Gastroesophageal sphincter (tissue), 3 donors: Measurements from ENCODE around the gene ABHD17A.

Experiments
- EP300 ChIP-seq: sonication (generic); formaldehyde crosslinking; IDR thresholded peaks from one replicate; pipeline ENCODE4 v1.6.1; 2017; ENCODE audit warnings: antibody characterized with exemption, mild to moderate bottlenecking
- POLR2A ChIP-seq, 2 donors: fragments of 450-650 bp; IDR thresholded peaks; one replicate each; pipeline ENCODE4 v1.6.1; 2017; ENCODE audit warnings: antibody characterized with exemption in 2 of 2, mild to moderate bottlenecking in 2 of 2, moderate library complexity in 1 of 2
- POLR2AphosphoS5 ChIP-seq: sonication (generic); formaldehyde crosslinking; IDR thresholded peaks from one replicate; pipeline ENCODE4 v1.6.1; 2017; ENCODE audit warnings: antibody characterized with exemption
- TF ChIP-seq, protein P1 (sequence below), 4 experiments: fragments of 200-600 bp in 2 of 4; fragments of 450-650 bp in 2 of 4; sonication (generic) in 1 of 4; IDR thresholded peaks; one replicate each; pipeline ENCODE4 v1.5.1; 2017 to 2019; ENCODE audit warnings: antibody characterized with exemption in 4 of 4, mild to moderate bottlenecking in 2 of 4, moderate library complexity in 2 of 4

DNA sequence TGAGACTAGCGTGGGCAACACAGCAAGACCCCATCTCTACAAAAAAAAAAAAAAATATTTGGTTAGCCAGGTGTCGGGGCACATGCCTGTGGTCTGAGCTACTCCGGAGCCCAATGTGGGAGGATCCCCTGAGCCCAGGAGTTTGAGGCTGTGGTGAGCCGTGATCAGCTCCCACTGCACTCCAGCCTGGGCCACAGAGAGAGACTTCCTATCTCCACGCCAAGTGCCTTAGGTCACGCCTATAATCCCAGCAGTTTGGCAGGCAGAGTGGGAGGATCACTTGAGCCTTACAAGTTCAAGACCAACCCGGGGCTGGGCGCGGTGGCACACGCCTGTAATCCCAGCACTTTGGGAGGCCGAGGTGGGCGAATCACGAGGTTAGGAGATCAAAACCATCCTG is 11.2 kb upstream of the ABHD17A start:
- TF ChIP-seq, protein P1, sequence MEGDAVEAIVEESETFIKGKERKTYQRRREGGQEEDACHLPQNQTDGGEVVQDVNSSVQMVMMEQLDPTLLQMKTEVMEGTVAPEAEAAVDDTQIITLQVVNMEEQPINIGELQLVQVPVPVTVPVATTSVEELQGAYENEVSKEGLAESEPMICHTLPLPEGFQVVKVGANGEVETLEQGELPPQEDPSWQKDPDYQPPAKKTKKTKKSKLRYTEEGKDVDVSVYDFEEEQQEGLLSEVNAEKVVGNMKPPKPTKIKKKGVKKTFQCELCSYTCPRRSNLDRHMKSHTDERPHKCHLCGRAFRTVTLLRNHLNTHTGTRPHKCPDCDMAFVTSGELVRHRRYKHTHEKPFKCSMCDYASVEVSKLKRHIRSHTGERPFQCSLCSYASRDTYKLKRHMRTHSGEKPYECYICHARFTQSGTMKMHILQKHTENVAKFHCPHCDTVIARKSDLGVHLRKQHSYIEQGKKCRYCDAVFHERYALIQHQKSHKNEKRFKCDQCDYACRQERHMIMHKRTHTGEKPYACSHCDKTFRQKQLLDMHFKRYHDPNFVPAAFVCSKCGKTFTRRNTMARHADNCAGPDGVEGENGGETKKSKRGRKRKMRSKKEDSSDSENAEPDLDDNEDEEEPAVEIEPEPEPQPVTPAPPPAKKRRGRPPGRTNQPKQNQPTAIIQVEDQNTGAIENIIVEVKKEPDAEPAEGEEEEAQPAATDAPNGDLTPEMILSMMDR (IDR thresholded peaks at IDR 0.05) = no peak
- TF ChIP-seq POLR2A (IDR thresholded peaks at IDR 0.05) (no peak), EP300 (no peak), POLR2AphosphoS5 (no peak)
